NCI-H82 treated with DMSO at 0.1 percent for 48 hours (cell line): Measurements from ENCODE around the gene CRYGB.
"Not testable (repeated sequence)": the region's sequence is repeated elsewhere in the genome, so short reads cannot be mapped to it uniquely, and the experiment has no call there.

Experiments used
- DNase-seq: peaks from one replicate; lab custom pipeline; 2025; ENCODE audit not compliant: unreplicated experiment; lab: John Stamatoyannopoulos, UW

CRYGB gene

GRCh38 chr2:208118918-208119317 lies 27.0 kb downstream of the CRYGB start:
- DNase-seq = no peak

GRCh38 chr2:208117390-208117789 lies 28.6 kb downstream of the CRYGB start:
- not testable (repeated sequence) for DNase-seq

- DNase-seq = peak; percentile 45
These were observed 33.0 kb downstream of the CRYGB start for GRCh38 chr2:208112969-208113368.

GRCh38 chr2:208112273-208112745 lies 33.6 kb downstream of the CRYGB start:
- not testable (repeated sequence) for DNase-seq

- no peak for DNase-seq
These were observed 42.3 kb downstream of the CRYGB start for GRCh38 chr2:208103616-208104015.

- peak; percentile 50 for DNase-seq
These were observed 44.0 kb downstream of the CRYGB start for GRCh38 chr2:208101716-208102631.

- DNase-seq = no peak
These were observed 46.1 kb downstream of the CRYGB start for GRCh38 chr2:208099682-208100470.

- not testable (repeated sequence) for DNase-seq
These were observed 47.3 kb downstream of the CRYGB start for GRCh38 chr2:208098701-208099100.

- DNase-seq = no peak
These were observed 47.7 kb downstream of the CRYGB start for GRCh38 chr2:208098267-208098666.

GRCh38 chr2:208097801-208098200 lies 48.2 kb downstream of the CRYGB start:
- no peak for DNase-seq

GRCh38 chr2:208097313-208097712 lies 48.6 kb downstream of the CRYGB start:
- no peak for DNase-seq

- DNase-seq = no peak
These were observed 49.9 kb downstream of the CRYGB start for GRCh38 chr2:208096080-208096479.

- DNase-seq = peak; percentile 87
These were observed 52.8 kb downstream of the CRYGB start for GRCh38 chr2:208093128-208093527.
